ENCODE data around the gene HPSE2. TPM values are rescaled to one million over a fixed set of nuclear protein-coding genes. Genes with fewer than 3 reads are reported as not detected.

Gene HPSE2
- not detected in 2 replicates for polyA plus RNA-seq (2012; rRNA removed)
- polyA plus RNA-seq (2012; cell fraction: cytosol; rRNA removed): not detected in 2 replicates
- polyA plus RNA-seq (2012; cell fraction: nucleus; rRNA removed): 0.01 TPM in 1 of 2 replicates, not detected in the other

- no peak within 1 kb of the TSS for H3K4me3 ChIP-seq (ENCODE audit: low read depth in 2 of 2, low read length in 1 of 2)
- no peak within 1 kb of the TSS for H2AFZ ChIP-seq (ENCODE audit: low read depth)
- no peak for TF ChIP-seq POLR2AphosphoS5 (IDR thresholded peaks at IDR 0.05; ENCODE audit: low read depth, low read length)
- no peak for TF ChIP-seq SIN3A (IDR thresholded peaks at IDR 0.05; ENCODE audit: borderline replicate concordance, low read depth, low read length)
- TF ChIP-seq MAX (IDR thresholded peaks at IDR 0.05; ENCODE audit: low read depth): no peak
- TF ChIP-seq RFX5 (IDR thresholded peaks at IDR 0.05; ENCODE audit: low read length): no peak
- no peak for TF ChIP-seq JUND (IDR thresholded peaks at IDR 0.05)
- TF ChIP-seq CTCF (IDR thresholded peaks at IDR 0.05): no peak
- TF ChIP-seq TAF1 (IDR thresholded peaks at IDR 0.05; ENCODE audit: borderline replicate concordance, low read depth, low read length): no peak
- no peak for TF ChIP-seq RXRA (IDR thresholded peaks at IDR 0.05; ENCODE audit: borderline replicate concordance, low read depth)
- no peak for TF ChIP-seq NFIC (IDR thresholded peaks at IDR 0.05; ENCODE audit: borderline replicate concordance)
- H3K79me2 ChIP-seq (ENCODE audit: insufficient read depth): no peaks in the 10 kb centered on the region
- H3K36me3 ChIP-seq (replicated peaks in 1 of 2; ENCODE audit: control insufficient read depth in 1 of 2, insufficient read depth in 2 of 2, low read length in 1 of 2): no peaks in the 10 kb centered on the region
- peak; percentile 22 for DNase-seq
- no peaks in the 10 kb centered on the region for H3K9me3 ChIP-seq
- no peak within 1 kb of the TSS for H3K9ac ChIP-seq
- 17% methylated on average over 31 of the region's 43 CpGs for WGBS (ENCODE audit: low lambda C conversion rate)
- peaks cover 57% of the 10 kb centered on the region for H3K27me3 ChIP-seq (ENCODE audit: insufficient read depth)
- no peaks in the 10 kb centered on the region for H3F3A ChIP-seq (replicated peaks; ENCODE audit: insufficient read depth)
- H3K9me2 ChIP-seq: no peaks in the 10 kb centered on the region
- H3K4me1 ChIP-seq (ENCODE audit: control insufficient read depth in 1 of 2, insufficient read depth in 2 of 2, low read depth in 1 of 2, low read length in 1 of 2): peaks cover 0 to 11% of the 10 kb centered on the region in 2 experiments; a peak in 1 of 4 replicates
- H4K20me1 ChIP-seq (ENCODE audit: insufficient read depth): no peaks in the 10 kb centered on the region
- ChIA-PET CTCF (interaction anchor here (1.5 to 3.1 kb wide), 4 partner anchors 11 to 769 kb away, joined by 4 to 12 read pairs (median 6); no protein-coding TSS in a partner anchor), POLR2A (no interaction called here)
- H3K4me2 ChIP-seq: peak within 1 kb of the TSS; percentile 79
- H3K27ac ChIP-seq (ENCODE audit: low read depth in 2 of 2, low read length in 1 of 2): no peak within 1 kb of the TSS
Measured at GRCh38 chr10:99235658-99236626, at the start of gene HPSE2. TSS of gene HPSE2 (minus strand) at chr10:99235852.

GRCh38 chr10:99280472-99280871, 44.8 kb upstream of the HPSE2 start:
- H3K9me3 ChIP-seq: no peaks in the 10 kb centered on the region; the same call in 1 of the 2 replicates
- DNase-seq: no peak
- ChIA-PET POLR2A (no interaction called here), CTCF (interaction anchor here (1.6 to 2.6 kb wide), 4 partner anchors 9 to 1110 kb away, joined by 4 to 10 read pairs (median 5); no protein-coding TSS in a partner anchor)
- H3K27me3 ChIP-seq (ENCODE audit: insufficient read depth): no peaks in the 10 kb centered on the region
- H3K9me2 ChIP-seq: no peaks in the 10 kb centered on the region
- no peak overlapping the region for H3K4me3 ChIP-seq (ENCODE audit: low read depth in 2 of 2, low read length in 1 of 2)
- H3K36me3 ChIP-seq (replicated peaks in 1 of 2; ENCODE audit: control insufficient read depth in 1 of 2, insufficient read depth in 2 of 2, low read length in 1 of 2): no peaks in the 10 kb centered on the region
- no peak overlapping the region for H3K27ac ChIP-seq (ENCODE audit: low read depth in 2 of 2, low read length in 1 of 2)
- H3K4me1 ChIP-seq (ENCODE audit: control insufficient read depth in 1 of 2, insufficient read depth in 2 of 2, low read depth in 1 of 2, low read length in 1 of 2): no peaks in the 10 kb centered on the region
- 26% methylated on average over 2 of the region's 2 CpGs for WGBS (ENCODE audit: low lambda C conversion rate)
- H4K20me1 ChIP-seq (ENCODE audit: insufficient read depth): no peaks in the 10 kb centered on the region
- TF ChIP-seq RXRA (IDR thresholded peaks at IDR 0.05; ENCODE audit: borderline replicate concordance, low read depth) (no peak), USF2 (IDR thresholded peaks at IDR 0.05; ENCODE audit: borderline replicate concordance, low read depth, low read length) (no peak), FOXJ3 (CRISPR knock-in tag; IDR thresholded peaks at IDR 0.05) (no peak), GATA2 (CRISPR knock-in tag; IDR thresholded peaks at IDR 0.05) (no peak), RAD21 (IDR thresholded peaks at IDR 0.05; ENCODE audit: low read length) (no peak), NFIC (IDR thresholded peaks at IDR 0.05; ENCODE audit: borderline replicate concordance) (no peak), JUND (IDR thresholded peaks at IDR 0.05) (no peak), POLR2AphosphoS5 (IDR thresholded peaks at IDR 0.05; ENCODE audit: low read depth, low read length) (no peak), RFX5 (IDR thresholded peaks at IDR 0.05; ENCODE audit: low read length) (no peak), CTCF (IDR thresholded peaks at IDR 0.05) (no peak), ELF1 (IDR thresholded peaks at IDR 0.05) (no peak), IRF3 (IDR thresholded peaks at IDR 0.05; ENCODE audit: low read depth, low read length) (no peak), MAX (IDR thresholded peaks at IDR 0.05; ENCODE audit: low read depth) (no peak), SMC3 (IDR thresholded peaks at IDR 0.05; ENCODE audit: low read depth, low read length) (no peak), CHD2 (IDR thresholded peaks at IDR 0.05; ENCODE audit: low read length, partially characterized antibody) (no peak)
- no peaks in the 10 kb centered on the region for H3K79me2 ChIP-seq (ENCODE audit: insufficient read depth)
- H2AFZ ChIP-seq (ENCODE audit: low read depth): no peak overlapping the region
- no peak overlapping the region for H3K4me2 ChIP-seq
- no peak overlapping the region for H3K9ac ChIP-seq
- no peaks in the 10 kb centered on the region for H3F3A ChIP-seq (replicated peaks; ENCODE audit: insufficient read depth)

All from SK-N-SH (cell line).